ENCODE results near the gene IP6K1.

DNA sequence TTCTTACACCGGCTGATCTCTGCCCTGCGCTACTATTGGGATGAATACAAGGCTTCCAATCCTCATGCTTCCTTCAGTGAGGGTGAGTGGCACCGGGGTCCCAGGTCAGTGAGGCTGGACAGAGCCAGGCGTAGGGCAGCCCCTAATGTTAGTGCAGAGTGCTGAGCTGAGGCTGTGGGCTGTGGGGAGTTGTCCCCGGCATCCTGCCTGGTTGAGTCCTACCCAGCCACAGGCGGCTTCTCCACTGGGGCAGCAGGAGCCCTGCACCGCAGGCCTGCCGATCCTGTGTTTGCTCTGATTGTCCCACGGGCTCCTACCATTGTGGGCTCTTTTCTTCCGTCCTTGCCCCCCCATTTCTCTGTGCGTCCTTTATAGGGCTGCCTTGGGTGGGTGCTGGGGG lies 83.7 kb downstream of the IP6K1 start:
- TF ChIP-seq CTCF (conservative IDR thresholded peaks at IDR 0.05; ENCODE audit: low read length) = no peak
- no peak for TF ChIP-seq EZH2phosphoT487 (IDR thresholded peaks at IDR 0.05; ENCODE audit: borderline replicate concordance, low read depth, low read length)
